ACC112 (cell line): ENCODE data around the gene SLC39A13.

Experiments
- H2AFZ ChIP-seq: fragments of 200-600 bp; sonication (generic); one replicate; pipeline ENCODE4 v1.6.0; 2017; ENCODE audit warnings: antibody characterized with exemption, low read length; ENCODE audit not compliant: unreplicated experiment
- H3K27ac ChIP-seq: fragments of 200-600 bp; sonication (generic); 2 replicates; pipeline ENCODE4 v1.5.1; 2014; ENCODE audit warnings: low read depth, mild to moderate bottlenecking, antibody characterized with exemption, low read length, moderate library complexity
- H3K27me3 ChIP-seq: fragments of 200-600 bp; sonication (generic); 2 replicates; pipeline ENCODE4 v1.6.1; 2014; ENCODE audit warnings: mild to moderate bottlenecking, antibody characterized with exemption, low read length, moderate library complexity, mixed read lengths; ENCODE audit not compliant: insufficient read depth
- H3K36me3 ChIP-seq: fragments of 200-600 bp; sonication (generic); 2 replicates; pipeline ENCODE4 v1.6.1; 2016; ENCODE audit warnings: mild to moderate bottlenecking, antibody characterized with exemption, low read length, moderate library complexity, mixed read lengths; ENCODE audit not compliant: insufficient read depth
- H3K4me1 ChIP-seq: fragments of 200-600 bp; sonication (generic); one replicate; pipeline ENCODE4 v1.6.1; 2016; ENCODE audit warnings: low read length, mixed read lengths; ENCODE audit not compliant: insufficient read depth, unreplicated experiment, control insufficient read depth
- H3K4me3 ChIP-seq: fragments of 200-600 bp; sonication (generic); 2 replicates; pipeline ENCODE4 v1.5.1; 2014; ENCODE audit warnings: mild to moderate bottlenecking, low read depth, low read length
- H3K79me2 ChIP-seq: fragments of 200-600 bp; sonication (generic); one replicate; pipeline ENCODE4 v1.6.0; 2016; ENCODE audit warnings: low read length; ENCODE audit not compliant: control insufficient read depth, unreplicated experiment, insufficient read depth

SLC39A13 gene

GRCh38 chr11:47415091-47415854 lies 6.9 kb downstream of the SLC39A13 start:
- Histone ChIP-seq H3K36me3 (peaks cover 15% of the 10 kb centered on the region; the same call in 1 of the 2 replicates), H3K4me3 (no peak overlapping the region), H3K4me1 (peaks cover 45% of the 10 kb centered on the region), H3K79me2 (peaks cover 19% of the 10 kb centered on the region), H3K27me3 (no peaks in the 10 kb centered on the region), H3K27ac (peak overlapping the region; percentile 51), H2AFZ (no peak overlapping the region)

GRCh38 chr11:47415949-47416472 lies 7.6 kb downstream of the SLC39A13 start:
- Histone ChIP-seq H2AFZ (no peak overlapping the region), H3K27ac (peak overlapping the region; percentile 51), H3K4me1 (peaks cover 38% of the 10 kb centered on the region), H3K36me3 (peaks cover 20% of the 10 kb centered on the region; the same call in 1 of the 2 replicates), H3K4me3 (no peak overlapping the region), H3K27me3 (no peaks in the 10 kb centered on the region), H3K79me2 (peaks cover 12% of the 10 kb centered on the region)

GRCh38 chr11:47417712-47418111 lies 9.3 kb downstream of the SLC39A13 start:
- H3K36me3 ChIP-seq, result peaks cover 24% of the 10 kb centered on the region; the same call in 1 of the 2 replicates
- no peak overlapping the region for H2AFZ ChIP-seq
- peaks cover 38% of the 10 kb centered on the region for H3K4me1 ChIP-seq
- no peaks in the 10 kb centered on the region for H3K79me2 ChIP-seq
- no peak overlapping the region for H3K4me3 ChIP-seq
- no peaks in the 10 kb centered on the region for H3K27me3 ChIP-seq
- H3K27ac ChIP-seq, result no peak overlapping the region; the same call in 1 of the 2 replicates

- Histone ChIP-seq H3K4me1 (peaks cover 33% of the 10 kb centered on the region), H3K4me3 (no peak overlapping the region), H3K36me3 (peaks cover 27% of the 10 kb centered on the region; the same call in 1 of the 2 replicates), H3K27me3 (no peaks in the 10 kb centered on the region), H3K79me2 (peaks cover 1% of the 10 kb centered on the region), H2AFZ (no peak overlapping the region), H3K27ac (no peak overlapping the region; the same call in 1 of the 2 replicates)
These were observed 10.3 kb downstream of the SLC39A13 start for GRCh38 chr11:47418454-47419259.

GRCh38 chr11:47425611-47426010 lies 17.2 kb downstream of the SLC39A13 start:
- Histone ChIP-seq H3K4me3 (peak overlapping the region; percentile 90), H3K36me3 (peaks cover 20% of the 10 kb centered on the region; the same call in 1 of the 2 replicates), H2AFZ (no peak overlapping the region), H3K4me1 (peaks cover 11% of the 10 kb centered on the region), H3K27me3 (no peaks in the 10 kb centered on the region), H3K27ac (peak overlapping the region; percentile 84), H3K79me2 (peaks cover 27% of the 10 kb centered on the region)

GRCh38 chr11:47426062-47426956 lies 17.9 kb downstream of the SLC39A13 start, which contains the start of gene PSMC3:
Gene PSMC3 (minus strand): TSS chr11:47426439. CDS start chr11:47426279, 160 bp downstream.
- peaks cover 11% of the 10 kb centered on the region for H3K4me1 ChIP-seq
- peak within 1 kb of the TSS; percentile 90 for H3K4me3 ChIP-seq
- no peaks in the 10 kb centered on the region for H3K27me3 ChIP-seq
- peaks cover 27% of the 10 kb centered on the region for H3K79me2 ChIP-seq
- peaks cover 18% of the 10 kb centered on the region; the same call in 1 of the 2 replicates for H3K36me3 ChIP-seq
- H3K27ac ChIP-seq, result peak within 1 kb of the TSS; percentile 84
- H2AFZ ChIP-seq, result peak within 1 kb of the TSS; percentile 87

- H3K27ac ChIP-seq, result no peak overlapping the region
- H3K79me2 ChIP-seq, result peaks cover 7% of the 10 kb centered on the region
- H3K4me3 ChIP-seq, result no peak overlapping the region
- no peaks in the 10 kb centered on the region for H3K27me3 ChIP-seq
- H3K4me1 ChIP-seq, result no peaks in the 10 kb centered on the region
- H3K36me3 ChIP-seq, result no peaks in the 10 kb centered on the region
- H2AFZ ChIP-seq, result no peak overlapping the region
These were observed 22.1 kb downstream of the SLC39A13 start for GRCh38 chr11:47430524-47430923.

GRCh38 chr11:47431356-47432083 lies 23.1 kb downstream of the SLC39A13 start:
- Histone ChIP-seq H2AFZ (no peak overlapping the region), H3K4me1 (no peaks in the 10 kb centered on the region), H3K27me3 (no peaks in the 10 kb centered on the region), H3K4me3 (no peak overlapping the region), H3K36me3 (no peaks in the 10 kb centered on the region), H3K27ac (no peak overlapping the region), H3K79me2 (no peaks in the 10 kb centered on the region)

- Histone ChIP-seq H3K36me3 (no peaks in the 10 kb centered on the region), H3K27me3 (no peaks in the 10 kb centered on the region), H3K27ac (no peak overlapping the region), H2AFZ (no peak overlapping the region), H3K79me2 (no peaks in the 10 kb centered on the region), H3K4me1 (no peaks in the 10 kb centered on the region), H3K4me3 (no peak overlapping the region)
These were observed 24.8 kb downstream of the SLC39A13 start for GRCh38 chr11:47433157-47433556.
